Measurements from ENCODE around the gene TBC1D3B.
"Not testable (repeated sequence)": the region's sequence is repeated elsewhere in the genome, so short reads cannot be mapped to it uniquely, and the experiment has no call there.

The TBC1D3B gene

GRCh38 chr17:36188891-36189306 lies 12.5 kb upstream of the TBC1D3B start:
- no peak for TF ChIP-seq CTCF (IDR thresholded peaks at IDR 0.05; ENCODE audit: low read length, missing control alignments)
- DNase-seq (ENCODE audit: low read depth): no peak
- no peak overlapping the region for H3K4me3 ChIP-seq (replicated peaks; ENCODE audit: low read depth, low read length)

DNA sequence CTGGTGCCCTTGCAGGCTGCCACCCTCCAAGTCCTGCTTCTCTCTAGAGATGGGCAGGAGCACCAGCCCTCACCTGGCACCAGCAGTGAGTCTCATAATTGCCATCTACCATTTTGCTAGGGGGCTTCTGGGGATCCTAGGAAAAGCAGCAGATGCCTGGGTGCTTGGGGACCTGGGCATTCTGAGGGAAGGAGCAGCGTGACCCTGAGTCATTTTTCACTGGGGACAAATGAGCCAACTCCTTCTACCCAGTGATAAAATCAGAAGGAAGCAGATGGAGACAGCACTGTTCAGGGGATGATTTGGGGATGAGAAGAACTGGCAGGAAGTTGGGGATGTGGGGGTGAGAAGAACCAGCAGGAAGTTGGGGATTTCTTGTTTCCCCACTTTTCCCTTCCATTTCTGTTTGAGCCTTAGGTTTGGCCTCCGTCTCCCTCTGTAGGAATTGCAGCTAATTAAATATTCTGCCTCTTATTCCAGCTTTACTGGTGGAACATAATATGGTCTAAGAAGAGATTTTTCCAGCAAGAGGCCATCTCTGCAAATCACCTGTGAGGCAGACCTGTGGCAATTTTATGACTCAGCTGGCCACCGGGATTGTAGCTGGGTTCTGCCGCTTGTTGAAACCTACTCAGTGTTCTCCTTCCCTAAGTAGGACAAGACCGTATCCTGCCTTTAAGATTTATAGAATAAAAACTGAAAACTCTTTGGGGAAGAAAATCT lies 11.7 kb upstream of the TBC1D3B start:
- DNase-seq (ENCODE audit: low read depth); H3K4me3 ChIP-seq (replicated peaks; ENCODE audit: low read depth, low read length): not testable (repeated sequence)

- not testable (repeated sequence) for DNase-seq (ENCODE audit: low read depth); H3K4me3 ChIP-seq (replicated peaks; ENCODE audit: low read depth, low read length)
These were observed 10.7 kb upstream of the TBC1D3B start for GRCh38 chr17:36186810-36187763.

GRCh38 chr17:36185416-36185815 lies 9.0 kb upstream of the TBC1D3B start:
- TF ChIP-seq CTCF (IDR thresholded peaks at IDR 0.05; ENCODE audit: low read length, missing control alignments): no peak
- H3K4me3 ChIP-seq (replicated peaks; ENCODE audit: low read depth, low read length): no peak overlapping the region
- no peak for DNase-seq (ENCODE audit: low read depth)

DNA sequence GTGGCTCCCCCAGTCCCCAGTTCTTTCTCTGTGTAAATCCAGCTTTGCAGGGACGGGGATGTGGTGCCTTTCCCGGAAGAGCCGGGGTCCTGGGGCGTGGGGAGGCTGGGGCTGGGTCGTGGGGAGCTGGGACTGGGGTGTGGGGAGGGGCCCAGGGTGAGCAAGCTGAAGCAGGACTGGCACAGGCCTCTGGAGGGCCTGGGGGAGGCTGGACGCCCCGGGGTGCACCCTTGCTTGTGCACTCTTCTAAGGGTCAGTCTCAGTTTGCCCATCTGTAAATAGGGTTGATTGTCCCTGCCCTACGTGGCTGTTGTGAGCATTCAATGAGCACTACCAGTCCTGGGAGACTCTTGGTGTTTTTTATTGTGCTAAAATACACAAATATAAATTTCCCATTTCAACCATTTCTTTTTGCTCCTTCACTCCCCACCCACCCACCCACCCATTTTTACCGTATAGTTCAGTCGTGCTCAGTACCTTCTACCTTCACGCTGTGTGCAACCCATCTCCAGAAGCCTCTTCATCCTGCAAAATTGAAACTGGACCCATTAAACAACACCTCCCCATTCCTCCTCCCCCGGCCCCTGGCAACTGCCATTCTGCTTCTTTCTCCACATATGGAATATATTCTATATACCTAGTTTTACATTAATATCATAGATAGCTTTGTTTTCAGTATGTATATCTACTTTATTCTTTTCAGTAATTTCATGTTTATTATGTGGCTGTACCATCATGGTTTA lies 7.8 kb upstream of the TBC1D3B start:
- TF ChIP-seq CTCF (IDR thresholded peaks at IDR 0.05; ENCODE audit: low read length, missing control alignments): no peak

GRCh38 chr17:36183001-36183971 lies 6.8 kb upstream of the TBC1D3B start:
- DNase-seq (ENCODE audit: low read depth): peak; percentile 52
- peak overlapping the region; percentile 54 for H3K4me3 ChIP-seq (replicated peaks; ENCODE audit: low read depth, low read length)

More for the DNA sequence above, 7.8 kb upstream of the TBC1D3B start:
- H3K4me3 ChIP-seq (replicated peaks; ENCODE audit: low read depth, low read length): peak overlapping the region; percentile 54
- DNase-seq (ENCODE audit: low read depth): no peak

More at GRCh38 chr17:36183001-36183971, 6.8 kb upstream of the TBC1D3B start:
- TF ChIP-seq CTCF (IDR thresholded peaks at IDR 0.05; ENCODE audit: low read length, missing control alignments): no peak

Measured in fibroblast of pulmonary artery (primary cell).